Activated T-cell treated with anti-CD3 and anti-CD28 coated beads, Interleukin-2, amount 50 U/mL, for 1 hour (primary cell): ENCODE results near the gene IL1RAP.
A peak's percentile ranks its signal among the peaks of the same experiment; 100 is the strongest.
"Not testable (repeated sequence)": the region's sequence is repeated elsewhere in the genome, so short reads cannot be mapped to it uniquely, and the experiment has no call there.

Experiments
- DNase-seq: peaks from one replicate; pipeline ENCODE4 v3.0.0-alpha.2; 2020

Gene IL1RAP, protein sequence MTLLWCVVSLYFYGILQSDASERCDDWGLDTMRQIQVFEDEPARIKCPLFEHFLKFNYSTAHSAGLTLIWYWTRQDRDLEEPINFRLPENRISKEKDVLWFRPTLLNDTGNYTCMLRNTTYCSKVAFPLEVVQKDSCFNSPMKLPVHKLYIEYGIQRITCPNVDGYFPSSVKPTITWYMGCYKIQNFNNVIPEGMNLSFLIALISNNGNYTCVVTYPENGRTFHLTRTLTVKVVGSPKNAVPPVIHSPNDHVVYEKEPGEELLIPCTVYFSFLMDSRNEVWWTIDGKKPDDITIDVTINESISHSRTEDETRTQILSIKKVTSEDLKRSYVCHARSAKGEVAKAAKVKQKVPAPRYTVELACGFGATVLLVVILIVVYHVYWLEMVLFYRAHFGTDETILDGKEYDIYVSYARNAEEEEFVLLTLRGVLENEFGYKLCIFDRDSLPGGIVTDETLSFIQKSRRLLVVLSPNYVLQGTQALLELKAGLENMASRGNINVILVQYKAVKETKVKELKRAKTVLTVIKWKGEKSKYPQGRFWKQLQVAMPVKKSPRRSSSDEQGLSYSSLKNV

DNA sequence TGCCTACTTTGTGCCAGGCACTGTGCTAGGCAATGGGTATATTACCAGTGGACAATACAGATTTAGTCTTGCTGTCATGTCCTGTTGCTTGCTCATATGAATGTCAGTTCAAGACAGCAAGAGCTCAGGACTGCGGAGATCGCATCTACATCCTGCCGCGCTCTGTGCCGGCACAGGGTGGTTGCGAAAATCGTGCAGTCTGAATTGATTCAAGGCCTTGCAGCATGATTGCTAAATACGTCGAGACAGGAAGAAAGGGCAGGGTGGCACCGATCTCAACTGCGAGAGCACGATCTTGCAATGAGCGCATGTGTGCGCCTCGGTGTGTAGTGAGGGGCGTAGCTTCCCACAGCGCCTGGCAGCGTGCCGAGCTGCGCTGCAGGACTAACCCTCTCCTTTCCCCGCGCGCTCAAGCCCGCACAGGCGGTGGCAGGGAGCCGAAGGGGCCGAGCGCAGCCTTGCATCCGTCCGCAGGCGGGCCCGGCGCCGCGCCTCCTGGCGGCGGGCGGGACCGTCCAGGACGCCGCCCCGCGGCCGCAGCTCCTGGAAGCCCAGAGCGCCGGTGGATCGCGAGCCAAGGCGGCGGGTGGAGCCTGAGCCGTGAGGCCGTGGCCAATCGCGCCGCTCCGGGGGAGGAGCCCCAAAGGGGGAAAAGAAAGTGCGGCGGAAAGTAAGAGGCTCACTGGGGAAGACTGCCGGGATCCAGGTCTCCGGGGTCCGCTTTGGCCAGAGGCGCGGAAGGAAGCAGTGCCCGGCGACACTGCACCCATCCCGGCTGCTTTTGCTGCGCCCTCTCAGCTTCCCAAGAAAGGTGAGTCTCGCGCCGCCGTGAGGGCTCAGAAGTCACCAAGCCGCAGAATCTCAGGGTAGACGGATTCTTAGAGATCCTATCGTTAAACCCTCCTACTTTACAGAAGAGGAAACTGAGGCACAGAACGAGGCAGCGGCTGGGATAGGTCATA is at the start of gene IL1RAP:
IL1RAP (plus strand) TSS at position 677 of the 962 bp plus-strand sequence. CDS start 50,205 bp downstream, outside the sequence.
- DNase-seq, result peak; percentile 88

GRCh38 chr3:190467922-190468321 is 46.0 kb upstream of the IL1RAP start:
- DNase-seq, result no peak

GRCh38 chr3:190473261-190473660 is 40.6 kb upstream of the IL1RAP start:
- DNase-seq, result not testable (repeated sequence)

DNA sequence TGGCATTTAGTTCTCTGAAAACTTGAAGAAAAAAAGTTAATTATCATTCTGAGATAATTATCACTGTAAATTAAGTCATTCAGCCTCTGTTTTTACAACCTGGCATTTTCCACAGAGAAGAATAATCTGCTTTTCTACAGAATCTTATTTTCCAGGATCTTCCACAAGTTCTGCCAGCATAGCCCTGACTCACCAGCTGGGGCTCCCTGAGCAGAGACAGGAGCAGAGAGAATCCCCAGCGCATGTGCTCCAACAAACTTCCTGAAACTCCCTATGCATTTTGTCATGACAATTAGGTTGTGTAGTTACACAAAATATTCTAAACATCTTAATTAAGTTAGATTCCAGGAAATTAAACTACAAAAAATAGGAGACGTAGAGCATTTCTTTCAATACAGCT is 32.1 kb upstream of the IL1RAP start:
- no peak for DNase-seq

DNA sequence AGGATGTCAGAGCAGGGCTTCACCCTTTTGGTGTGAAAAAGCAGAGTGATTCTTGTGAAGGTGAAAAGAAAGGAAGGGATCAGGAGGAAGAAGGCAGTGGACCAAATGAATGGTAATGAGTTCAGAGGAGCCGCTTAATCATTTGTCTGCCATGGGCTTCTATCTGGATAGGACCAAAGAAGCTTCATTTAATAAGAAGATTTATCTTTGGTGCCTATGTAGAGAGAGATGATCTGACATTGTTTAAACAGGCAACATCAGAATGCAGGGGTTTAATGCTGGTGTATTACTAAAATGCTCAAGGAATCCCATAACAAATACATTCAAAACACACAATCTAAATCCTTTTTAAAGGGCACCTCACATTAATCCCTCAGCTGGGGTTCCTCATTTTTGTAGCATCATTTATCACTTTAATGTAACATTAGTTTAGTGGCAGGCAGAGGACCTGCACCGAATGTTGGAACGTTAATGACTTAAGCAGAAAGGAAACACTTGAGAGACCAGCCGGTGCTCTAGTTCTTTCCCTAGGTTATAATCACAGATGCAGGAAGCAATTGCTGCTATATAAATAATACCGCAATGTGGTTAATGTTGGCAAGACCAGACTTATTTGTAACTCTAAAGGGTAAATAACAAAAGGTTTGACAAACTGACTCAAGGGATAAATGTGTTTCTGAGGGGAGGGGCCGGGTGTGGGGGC is 27.9 kb upstream of the IL1RAP start:
- no peak for DNase-seq

DNA sequence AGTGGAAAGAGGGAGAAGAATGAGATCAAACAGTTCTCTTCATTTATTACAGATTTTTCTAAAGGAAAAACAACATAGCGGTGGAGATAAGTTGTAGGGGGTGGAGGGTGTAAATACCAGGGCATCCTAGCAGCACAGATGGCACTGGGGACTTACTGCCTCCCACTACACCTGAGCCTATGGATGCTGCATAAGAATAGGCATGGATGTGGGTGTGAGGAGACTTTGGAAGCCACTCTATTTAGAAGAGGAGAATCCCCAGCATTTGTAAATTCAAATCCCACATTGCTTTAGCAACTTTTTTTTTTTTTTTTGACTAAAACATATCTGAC is 27.4 kb upstream of the IL1RAP start:
- DNase-seq, result no peak

DNA sequence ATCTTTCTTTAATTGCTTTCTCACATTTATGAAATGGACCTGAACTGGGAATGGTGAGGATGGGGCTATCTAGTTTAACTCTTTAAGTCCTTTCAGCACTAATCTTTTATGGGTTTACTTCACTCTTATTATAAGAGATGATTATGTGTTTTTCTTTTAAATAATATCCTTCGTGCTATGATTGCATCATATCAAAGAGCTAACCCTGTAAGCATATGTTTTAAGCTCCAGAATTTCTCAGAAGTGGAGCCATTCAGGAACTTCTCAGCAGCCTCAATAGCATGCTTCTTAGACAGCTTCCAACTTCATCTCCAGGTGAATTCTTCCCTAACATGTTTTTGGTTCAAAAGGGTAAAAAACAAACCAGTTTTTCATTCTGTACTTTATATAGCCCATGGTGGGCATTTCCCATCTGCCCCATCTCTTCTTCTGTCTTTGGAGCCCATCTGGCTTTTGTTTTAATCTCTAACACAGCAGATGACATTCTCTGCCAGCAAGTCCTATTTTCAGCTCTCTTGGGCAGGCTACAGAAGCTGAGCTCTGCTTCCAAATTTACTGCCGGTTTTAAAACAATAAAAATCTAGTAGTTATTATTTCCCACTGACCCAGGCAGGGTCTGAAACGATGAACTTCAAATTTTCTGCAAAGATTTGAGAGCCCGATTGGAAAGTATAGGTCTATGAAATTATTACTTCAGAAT is 26.8 kb upstream of the IL1RAP start:
- DNase-seq, result no peak

DNA sequence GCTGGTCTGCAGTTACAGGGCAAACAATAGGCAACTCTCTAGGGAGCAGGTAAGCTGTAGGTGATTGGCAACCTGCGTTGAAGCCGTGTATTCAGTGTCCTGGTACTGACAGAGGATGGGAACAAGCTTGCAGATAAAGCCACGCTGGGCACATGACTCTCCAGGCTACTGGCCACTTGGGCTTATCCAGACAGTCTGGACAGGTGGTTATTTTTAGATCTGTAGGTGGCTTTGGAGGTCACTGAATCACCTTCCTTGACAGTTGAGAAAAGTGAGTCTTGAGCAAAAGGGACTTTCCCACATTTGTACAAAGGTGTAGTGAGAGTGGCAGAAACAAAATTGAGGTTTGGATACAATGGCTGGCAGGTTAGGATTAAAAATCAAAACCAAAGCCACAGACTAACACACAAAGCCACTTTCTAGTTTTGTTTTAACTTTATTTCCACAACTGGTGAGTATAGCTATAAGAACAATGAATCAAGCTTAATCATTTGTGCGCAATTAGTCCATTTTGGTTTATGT is 22.3 kb upstream of the IL1RAP start:
- DNase-seq, result no peak

- DNase-seq, result no peak
Observed at GRCh38 chr3:190492129-190492528, 21.8 kb upstream of the IL1RAP start.

DNA sequence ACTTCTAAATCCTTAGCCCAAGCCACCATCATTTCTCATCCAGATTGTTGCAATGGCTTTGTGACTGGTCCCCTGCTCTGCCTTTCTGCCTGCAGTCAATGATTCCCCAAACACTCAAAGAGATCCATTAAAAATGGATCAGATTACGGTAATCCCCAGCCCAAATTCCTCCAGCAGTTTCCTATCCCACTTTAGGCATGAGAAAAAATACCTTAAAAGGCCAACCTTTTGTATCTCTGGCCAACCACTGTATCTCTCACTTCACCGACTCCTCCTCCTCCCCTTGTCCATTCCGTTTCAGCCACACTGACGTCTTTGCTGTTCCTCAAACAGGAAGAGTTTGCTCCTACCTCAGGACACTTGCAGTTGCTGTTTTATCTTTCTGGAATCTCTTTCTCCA is 20.9 kb upstream of the IL1RAP start:
- DNase-seq, result no peak

- no peak for DNase-seq
Observed at GRCh38 chr3:190494907-190495306, 19.0 kb upstream of the IL1RAP start.

DNA sequence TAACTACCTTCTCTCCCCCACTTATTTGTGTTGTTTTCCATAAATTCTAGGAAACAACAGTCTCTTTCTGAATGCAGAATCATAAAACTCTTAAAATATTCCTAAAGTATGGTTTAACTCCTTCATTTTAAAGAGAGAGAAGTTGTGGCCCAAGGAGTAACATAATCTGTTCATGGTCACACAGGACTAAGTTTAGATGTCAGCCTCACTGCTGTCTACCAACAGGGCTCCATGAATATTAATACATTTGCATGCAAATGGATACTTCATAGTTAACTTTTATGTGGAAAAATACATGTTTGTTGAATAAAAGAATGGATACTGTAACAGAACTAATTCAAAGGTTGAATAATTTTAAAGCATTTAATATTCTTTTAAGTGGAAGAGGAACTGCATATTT is 18.5 kb upstream of the IL1RAP start:
- DNase-seq, result no peak

DNA sequence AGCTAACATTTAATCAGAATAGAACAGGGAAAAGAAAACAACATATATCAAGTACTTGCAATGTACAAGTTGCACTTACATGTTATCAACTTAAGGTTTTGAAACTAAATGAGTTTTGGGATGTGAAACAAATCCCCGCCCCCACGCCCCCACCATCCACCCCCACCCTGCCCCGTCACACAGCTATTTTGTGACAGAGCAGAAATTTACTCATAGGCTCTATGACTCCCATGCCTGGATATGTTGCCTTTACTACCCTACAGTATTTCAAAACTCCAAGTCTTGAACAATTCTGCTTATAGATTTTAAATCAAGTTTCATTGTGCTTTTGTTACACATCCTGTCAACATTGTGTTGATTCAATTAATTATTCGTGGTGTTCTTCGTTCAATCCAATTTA is 18.1 kb upstream of the IL1RAP start:
- no peak for DNase-seq

DNA sequence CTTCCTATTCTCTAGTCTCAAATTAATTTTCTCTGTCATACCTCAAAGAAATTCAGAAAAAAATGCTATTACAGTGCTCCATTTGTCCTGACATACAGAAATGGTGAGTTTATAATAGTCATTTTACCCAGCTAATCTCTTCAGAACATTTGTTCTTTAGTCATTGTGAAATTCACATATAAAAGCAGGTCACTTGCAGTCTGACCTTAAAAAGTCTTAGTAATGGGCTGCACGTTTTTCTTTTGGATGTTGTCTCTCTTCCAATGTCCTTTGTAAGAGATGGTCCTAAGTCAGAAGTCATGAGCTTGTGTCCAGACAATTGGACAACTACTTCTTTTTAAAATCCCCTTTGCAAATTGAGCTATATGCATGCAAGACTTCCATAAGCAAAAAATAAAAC is 17.0 kb upstream of the IL1RAP start:
- DNase-seq, result no peak

- no peak for DNase-seq
Observed at GRCh38 chr3:190497811-190498210, 16.1 kb upstream of the IL1RAP start.

DNA sequence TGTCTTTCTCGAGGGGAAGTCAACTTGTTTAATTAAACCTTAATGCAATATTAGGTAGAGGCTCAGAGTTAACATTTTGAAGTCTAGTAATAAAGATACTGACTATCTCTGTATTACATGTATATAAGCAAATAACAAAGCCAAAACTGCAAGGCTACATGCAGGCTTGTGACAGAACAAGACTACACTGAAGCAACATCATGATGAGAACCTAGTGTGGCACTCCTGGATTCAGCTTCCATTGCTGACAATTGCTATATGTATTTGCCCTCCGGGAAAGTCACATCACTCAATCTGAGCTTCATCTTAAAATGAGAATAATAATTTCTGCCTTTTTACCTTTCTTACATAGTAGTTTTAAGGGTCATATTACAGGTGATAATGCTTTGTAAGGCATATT is 15.6 kb upstream of the IL1RAP start:
- no peak for DNase-seq

GRCh38 chr3:190499122-190499521 is 14.8 kb upstream of the IL1RAP start:
- no peak for DNase-seq

DNA sequence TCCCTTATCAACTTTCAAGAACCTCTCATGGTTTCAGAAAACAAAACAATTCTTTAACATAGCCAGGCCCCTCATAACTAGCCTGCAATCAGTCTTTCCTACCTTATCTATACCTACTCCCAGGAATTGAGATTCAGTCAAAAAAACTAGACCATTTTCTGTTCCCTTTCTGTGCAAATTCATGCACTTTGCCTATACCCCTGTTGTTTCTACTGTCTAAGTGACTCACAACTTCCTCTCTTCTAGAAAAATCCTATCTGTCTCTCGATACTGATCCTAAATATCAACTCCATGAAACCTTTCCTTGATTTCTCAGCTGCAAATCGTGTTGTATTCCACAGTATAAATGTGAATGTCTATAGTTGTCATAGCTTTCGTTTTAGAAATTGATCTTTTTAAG is 10.9 kb upstream of the IL1RAP start:
- no peak for DNase-seq

GRCh38 chr3:190504354-190505125 is 9.3 kb upstream of the IL1RAP start:
- DNase-seq, result no peak

GRCh38 chr3:190505381-190506003 is 8.4 kb upstream of the IL1RAP start:
- DNase-seq, result no peak

DNA sequence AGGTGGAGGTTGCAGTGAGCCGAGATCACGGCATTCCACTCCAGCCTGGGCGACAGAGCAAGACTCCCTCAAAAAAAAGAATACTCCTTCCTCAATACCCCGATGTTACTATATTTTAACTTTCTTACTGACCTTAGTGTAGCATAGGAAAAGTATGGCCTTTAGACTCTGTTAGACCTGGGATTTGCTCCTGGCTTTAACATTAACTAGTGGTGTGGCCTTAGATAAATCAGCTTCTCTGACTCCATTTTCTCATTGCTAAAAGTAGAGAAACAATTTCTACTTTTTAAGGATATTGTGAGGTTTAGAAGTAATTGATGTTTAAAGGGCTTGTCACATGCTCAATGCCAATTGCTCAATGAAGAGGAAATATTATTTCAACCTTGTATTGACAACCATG is 7.6 kb upstream of the IL1RAP start:
- DNase-seq, result no peak
